ENCODE data around the gene TSPAN2. TPM values are rescaled to one million over a fixed set of nuclear protein-coding genes. Genes with fewer than 3 reads are reported as not detected.
A peak's percentile ranks its signal among the peaks of the same experiment; 100 is the strongest.

The TSPAN2 gene
- total RNA-seq, 1 donor from 2014 or later = 6.1 TPM

- Histone ChIP-seq H3K36me3 (no peaks in the 10 kb centered on the region), H3K9me3 (no peaks in the 10 kb centered on the region), H3K27me3 (no peaks in the 10 kb centered on the region), H3K4me3 (no peak overlapping the region), H3K27ac (no peak overlapping the region), H3K4me1 (peaks cover 9% of the 10 kb centered on the region)
- DNase-seq = no peak
- intact Hi-C loops (cut with DNase I) = no loop called here
- TF ChIP-seq CTCF (IDR thresholded peaks at IDR 0.05) = no peak
- peak; percentile 31 for ATAC-seq
Measured at GRCh38 chr1:115105831-115106230, 16.5 kb upstream of the TSPAN2 start.

GRCh38 chr1:115099693-115100050, 10.4 kb upstream of the TSPAN2 start:
- Histone ChIP-seq H3K27me3 (no peaks in the 10 kb centered on the region), H3K36me3 (no peaks in the 10 kb centered on the region), H3K4me3 (no peak overlapping the region), H3K27ac (peak overlapping the region; percentile 65), H3K9me3 (no peaks in the 10 kb centered on the region), H3K4me1 (no peaks in the 10 kb centered on the region)
- no peak for ATAC-seq
- no peak for DNase-seq
- TF ChIP-seq CTCF (IDR thresholded peaks at IDR 0.05) = no peak
- intact Hi-C loops (cut with DNase I) = no loop called here

GRCh38 chr1:115098979-115099692, 9.8 kb upstream of the TSPAN2 start:
- Histone ChIP-seq H3K27ac (peak overlapping the region; percentile 65), H3K9me3 (no peaks in the 10 kb centered on the region), H3K4me3 (peak overlapping the region; percentile 28), H3K27me3 (no peaks in the 10 kb centered on the region), H3K36me3 (no peaks in the 10 kb centered on the region), H3K4me1 (no peaks in the 10 kb centered on the region)
- no peak for DNase-seq
- TF ChIP-seq CTCF (IDR thresholded peaks at IDR 0.05) = no peak
- ATAC-seq = peak; percentile 81
- intact Hi-C loops (cut with DNase I) = no loop called here

- no peaks in the 10 kb centered on the region for H3K27me3 ChIP-seq
- no peaks in the 10 kb centered on the region for H3K36me3 ChIP-seq
- DNase-seq (no peak), ATAC-seq (no peak)
- TF ChIP-seq CTCF (IDR thresholded peaks at IDR 0.05) = no peak
- H3K4me3 ChIP-seq = no peak overlapping the region
- intact Hi-C loops (cut with DNase I) = no loop called here
- no peaks in the 10 kb centered on the region for H3K9me3 ChIP-seq
- no peak overlapping the region for H3K27ac ChIP-seq
- peaks cover 9% of the 10 kb centered on the region for H3K4me1 ChIP-seq
Measured at GRCh38 chr1:115092175-115092574, 2.9 kb upstream of the TSPAN2 start.

GRCh38 chr1:115091572-115091971, 2.3 kb upstream of the TSPAN2 start:
- Histone ChIP-seq H3K9me3 (no peaks in the 10 kb centered on the region), H3K4me1 (peaks cover 9% of the 10 kb centered on the region), H3K27ac (no peak overlapping the region), H3K36me3 (no peaks in the 10 kb centered on the region), H3K27me3 (no peaks in the 10 kb centered on the region), H3K4me3 (no peak overlapping the region)
- no peak for TF ChIP-seq CTCF (IDR thresholded peaks at IDR 0.05)
- intact Hi-C loops (cut with DNase I) = no loop called here
- DNase-seq (no peak), ATAC-seq (no peak)

GRCh38 chr1:115090956-115091355, 1.7 kb upstream of the TSPAN2 start:
- Histone ChIP-seq H3K27ac (no peak overlapping the region), H3K36me3 (no peaks in the 10 kb centered on the region), H3K4me3 (no peak overlapping the region), H3K27me3 (no peaks in the 10 kb centered on the region), H3K9me3 (no peaks in the 10 kb centered on the region), H3K4me1 (peaks cover 9% of the 10 kb centered on the region)
- DNase-seq (no peak), ATAC-seq (no peak)
- TF ChIP-seq CTCF (IDR thresholded peaks at IDR 0.05) = no peak
- intact Hi-C loops (cut with DNase I) = no loop called here

All from upper lobe of right lung (tissue), 1 donor.